Activated T-cell treated with anti-CD3 and anti-CD28 coated beads for 24 hours (primary cell): ENCODE measurements around the gene ARHGAP31.

Experiments used
- DNase-seq: peaks from one replicate; pipeline ENCODE4 v3.0.0-alpha.2; 2020; ENCODE audit warnings: low read depth

ARHGAP31 gene

GRCh38 chr3:119395923-119396358, 101.8 kb downstream of the ARHGAP31 start:
- no peak for DNase-seq

- DNase-seq: no peak
Observed at GRCh38 chr3:119396870-119397269, 102.7 kb downstream of the ARHGAP31 start.

GRCh38 chr3:119400466-119400865, 106.3 kb downstream of the ARHGAP31 start:
- DNase-seq: no peak

GRCh38 chr3:119401069-119401468, 106.9 kb downstream of the ARHGAP31 start:
- no peak for DNase-seq

- no peak for DNase-seq
Observed at GRCh38 chr3:119401503-119402440, 107.6 kb downstream of the ARHGAP31 start.

- DNase-seq: no peak
Observed at GRCh38 chr3:119402791-119403190, 108.6 kb downstream of the ARHGAP31 start.

- no peak for DNase-seq
Observed at GRCh38 chr3:119403201-119403600, 109.0 kb downstream of the ARHGAP31 start.

GRCh38 chr3:119405315-119405714, 111.1 kb downstream of the ARHGAP31 start:
- no peak for DNase-seq

GRCh38 chr3:119408243-119408950, 114.2 kb downstream of the ARHGAP31 start:
- no peak for DNase-seq

GRCh38 chr3:119409844-119410243, 115.7 kb downstream of the ARHGAP31 start:
- no peak for DNase-seq

- no peak for DNase-seq
Observed at GRCh38 chr3:119413603-119414280, 119.6 kb downstream of the ARHGAP31 start.

- no peak for DNase-seq
Observed at GRCh38 chr3:119416873-119417272, 122.7 kb downstream of the ARHGAP31 start.

- DNase-seq: no peak
Observed at GRCh38 chr3:119417771-119418512, 123.8 kb downstream of the ARHGAP31 start.

- DNase-seq: no peak
Observed at GRCh38 chr3:119418641-119419040, 124.5 kb downstream of the ARHGAP31 start.

GRCh38 chr3:119420196-119420595, 126.0 kb downstream of the ARHGAP31 start:
- DNase-seq: no peak

- no peak for DNase-seq
Observed at GRCh38 chr3:119427669-119428068, 133.5 kb downstream of the ARHGAP31 start.

GRCh38 chr3:119428538-119428937, 134.4 kb downstream of the ARHGAP31 start:
- no peak for DNase-seq

GRCh38 chr3:119433613-119434325, 139.6 kb downstream of the ARHGAP31 start:
- DNase-seq: no peak

GRCh38 chr3:119434703-119435102, 140.5 kb downstream of the ARHGAP31 start:
- DNase-seq: no peak

- no peak for DNase-seq
Observed at GRCh38 chr3:119436977-119437376, 142.8 kb downstream of the ARHGAP31 start.

- no peak for DNase-seq
Observed at GRCh38 chr3:119437691-119438258, 143.6 kb downstream of the ARHGAP31 start.
